Spinal cord (tissue), 10 donors: ENCODE measurements around the gene MRPL19. TPM values are rescaled to one million over a fixed set of nuclear protein-coding genes. Genes with fewer than 3 reads are reported as not detected.

ENCODE experiments used
- DNase-seq, 6 donors: peaks; one replicate each; pipeline versions ENCODE4 v3.0.0 to v3.0.0-alpha.2; 2013 to 2015; ENCODE audit warnings: low spot score in 6 of 6, low read depth in 4 of 6
- H3K27ac ChIP-seq: one replicate; pipeline ENCODE4 v1.5.1; 2013; ENCODE audit warnings: low read depth, low read length, control low read depth
- H3K27me3 ChIP-seq: one replicate; pipeline ENCODE4 v1.6.1; 2013; ENCODE audit warnings: low read length; ENCODE audit not compliant: control insufficient read depth, insufficient read depth
- H3K36me3 ChIP-seq: one replicate; pipeline ENCODE4 v1.6.1; 2013; ENCODE audit warnings: low read length; ENCODE audit not compliant: control insufficient read depth, insufficient read depth
- H3K4me1 ChIP-seq: one replicate; pipeline ENCODE4 v1.6.1; 2013; ENCODE audit warnings: low read length; ENCODE audit not compliant: control insufficient read depth, insufficient read depth
- H3K4me3 ChIP-seq: one replicate; pipeline ENCODE4 v1.5.1; 2013; ENCODE audit warnings: low read depth, low read length, control low read depth
- H3K9me3 ChIP-seq: one replicate; pipeline ENCODE4 v1.6.1; 2013; ENCODE audit warnings: low read length; ENCODE audit not compliant: control insufficient read depth, insufficient read depth
- WGBS: methylation state at CpG from one replicate; pipeline ENCODE4 v1.1.5; 2013; ENCODE audit warnings: missing lambda C conversion rate; ENCODE audit not compliant: insufficient coverage; 5-methylcytosine and 5-hydroxymethylcytosine counted together
- polyA plus RNA-seq, 2 donors: library from polyadenylated mRNA; unstranded; fragments of 120-200 nt; gene quantifications; one replicate each; pipeline ENCODE4 v1.2.1, GENCODE V29; 2013; ENCODE audit not compliant: insufficient read length in 2 of 2
- total RNA-seq, 2 donors: library from RNA; depleted of rRNA in 1 of 2; stranded (reverse); fragments of 120-200 nt in 1 of 2; fragments of >200 nt in 1 of 2; gene quantifications; one replicate each; pipeline versions ENCODE4 v1.2.3 to v1.2.4, GENCODE V29; 2013 to 2014
- donor health status: healthy.

MRPL19 gene
- total and polyA plus RNA-seq, 4 donors = 40.8 to 59.9 (median 55.8) TPM

GRCh38 chr2:75612108-75612861 lies 34.3 kb upstream of the MRPL19 start:
- no peak for DNase-seq
- Histone ChIP-seq H3K9me3 (no peaks in the 10 kb centered on the region), H3K4me3 (no peak overlapping the region), H3K36me3 (no peaks in the 10 kb centered on the region), H3K27ac (no peak overlapping the region), H3K4me1 (peaks cover 8% of the 10 kb centered on the region), H3K27me3 (no peaks in the 10 kb centered on the region)
- WGBS = 88% methylated on average over 7 of the region's 7 CpGs

GRCh38 chr2:75612862-75613243 lies 33.7 kb upstream of the MRPL19 start:
- Histone ChIP-seq H3K4me1 (peaks cover 8% of the 10 kb centered on the region), H3K27ac (no peak overlapping the region), H3K27me3 (no peaks in the 10 kb centered on the region), H3K4me3 (no peak overlapping the region), H3K36me3 (no peaks in the 10 kb centered on the region), H3K9me3 (no peaks in the 10 kb centered on the region)
- DNase-seq = no peak
- no CpG with 5 or more reads among the region's 5 CpGs for WGBS

GRCh38 chr2:75614162-75614651 lies 32.4 kb upstream of the MRPL19 start:
- Histone ChIP-seq H3K9me3 (no peaks in the 10 kb centered on the region), H3K4me1 (peaks cover under 1% of the 10 kb centered on the region), H3K27ac (no peak overlapping the region), H3K4me3 (no peak overlapping the region), H3K27me3 (no peaks in the 10 kb centered on the region), H3K36me3 (no peaks in the 10 kb centered on the region)
- 100% methylated on average over 2 of the region's 5 CpGs for WGBS
- DNase-seq = no peak

GRCh38 chr2:75616406-75616805 lies 30.2 kb upstream of the MRPL19 start:
- Histone ChIP-seq H3K4me1 (no peaks in the 10 kb centered on the region), H3K27ac (no peak overlapping the region), H3K9me3 (no peaks in the 10 kb centered on the region), H3K4me3 (no peak overlapping the region), H3K27me3 (no peaks in the 10 kb centered on the region), H3K36me3 (no peaks in the 10 kb centered on the region)
- no CpG with 5 or more reads among the region's 4 CpGs for WGBS
- no peak for DNase-seq

GRCh38 chr2:75616933-75617332 lies 29.6 kb upstream of the MRPL19 start:
- Histone ChIP-seq H3K4me1 (no peaks in the 10 kb centered on the region), H3K27me3 (no peaks in the 10 kb centered on the region), H3K9me3 (no peaks in the 10 kb centered on the region), H3K27ac (no peak overlapping the region), H3K36me3 (no peaks in the 10 kb centered on the region), H3K4me3 (no peak overlapping the region)
- DNase-seq = no peak
- WGBS = no CpG with 5 or more reads among the region's 3 CpGs

GRCh38 chr2:75619956-75620740 lies 26.4 kb upstream of the MRPL19 start:
- Histone ChIP-seq H3K27ac (no peak overlapping the region), H3K4me3 (no peak overlapping the region), H3K4me1 (no peaks in the 10 kb centered on the region), H3K27me3 (no peaks in the 10 kb centered on the region), H3K36me3 (no peaks in the 10 kb centered on the region), H3K9me3 (no peaks in the 10 kb centered on the region)
- DNase-seq = peak in 1 of 6 donors; percentile 11
- no CpG with 5 or more reads among the region's 4 CpGs for WGBS

- no peaks in the 10 kb centered on the region for H3K36me3 ChIP-seq
- 91% methylated on average over 3 of the region's 4 CpGs for whole genome bisulfite sequencing
- H3K4me3 ChIP-seq = no peak overlapping the region
- H3K9me3 ChIP-seq = no peaks in the 10 kb centered on the region
- no peaks in the 10 kb centered on the region for H3K27me3 ChIP-seq
- H3K4me1 ChIP-seq = no peaks in the 10 kb centered on the region
- H3K27ac ChIP-seq = no peak overlapping the region
- no peak for DNase-seq
Measured at GRCh38 chr2:75621228-75621627, 25.4 kb upstream of the MRPL19 start.

- Histone ChIP-seq H3K27ac (no peak overlapping the region), H3K9me3 (no peaks in the 10 kb centered on the region), H3K4me3 (no peak overlapping the region), H3K4me1 (no peaks in the 10 kb centered on the region), H3K27me3 (no peaks in the 10 kb centered on the region), H3K36me3 (no peaks in the 10 kb centered on the region)
- no peak for DNase-seq
- WGBS = 0% methylated on average over 1 of the region's 2 CpGs
Measured at GRCh38 chr2:75622500-75622899, 24.1 kb upstream of the MRPL19 start.

- no peak overlapping the region for H3K27ac ChIP-seq
- no peak for DNase-seq
Measured at GRCh38 chr2:75622929-75623328, 23.7 kb upstream of the MRPL19 start.

More at GRCh38 chr2:75622929-75623328, 23.7 kb upstream of the MRPL19 start:
- Histone ChIP-seq H3K4me1 (no peaks in the 10 kb centered on the region), H3K36me3 (no peaks in the 10 kb centered on the region), H3K27me3 (no peaks in the 10 kb centered on the region), H3K9me3 (no peaks in the 10 kb centered on the region), H3K4me3 (no peak overlapping the region)
- 50% methylated on average over 2 of the region's 3 CpGs for WGBS
